Measurements from ENCODE around the gene LAMB3. TPM values are rescaled to one million over a fixed set of nuclear protein-coding genes. Genes with fewer than 3 reads are reported as not detected.

Gene LAMB3
- total and polyA plus RNA-seq, 10 of the 15 experiments (the other 5 are each of a cell fraction or from before 2014, with no cell fraction given), result 0.04 to 1.8 (median 0.10) TPM; not detected in 1

GRCh38 chr1:209651138-209651587 lies 1.1 kb downstream of the LAMB3 start:
- intact Hi-C loops (cut with micrococcal nuclease; ENCODE audit: unreplicated experiment), result loop anchor here (5.0 kb wide), 1 partner anchor 96 kb away; no protein-coding TSS in a partner anchor
- ChIA-PET POLR2A (interaction anchor here (0.5 to 7.6 kb wide), 8 partner anchors 9 to 116 kb away, joined by 3 to 95 read pairs (median 6); partner anchors contain the start of gene G0S2), RAD21 (ENCODE audit: unreplicated experiment) (interaction anchor here (1.1 to 15.7 kb wide), 8 partner anchors 9 to 118 kb away, joined by 3 to 195 read pairs (median 10); partner anchors contain the start of gene G0S2), CTCF (interaction anchor here (0.6 to 3.3 kb wide), 7 partner anchors 9 to 98 kb away, joined by 3 to 15 read pairs (median 5); partner anchors contain the start of gene G0S2), SMC1A (ENCODE audit: uncharacterized antibody, unreplicated experiment) (interaction anchor here (1.3 to 17.6 kb wide), 8 partner anchors 9 to 100 kb away, joined by 3 to 261 read pairs (median 9); partner anchors contain the start of gene G0S2)
- FAIRE-seq, result peak; percentile 23
- Histone ChIP-seq H2AFZ (ENCODE audit: control insufficient read depth, low read depth, low read length) (no peak overlapping the region; the same call in 1 of the 2 replicates), H3K4me2 (ENCODE audit: control insufficient read depth, insufficient read depth) (no peak overlapping the region), H3K27ac (ENCODE audit: control insufficient read depth, insufficient read depth) (no peak overlapping the region), H3K27me3 (replicated peaks in 1 of 2; ENCODE audit: control insufficient read depth in 2 of 2, insufficient read depth in 2 of 2, low read length in 1 of 2) (no peaks in the 10 kb centered on the region), H3K4me3 (no peak overlapping the region), H4K20me1 (ENCODE audit: control insufficient read depth, insufficient read depth) (no peaks in the 10 kb centered on the region), H3K79me2 (ENCODE audit: control insufficient read depth, insufficient read depth, low read length) (no peaks in the 10 kb centered on the region), H3K9ac (ENCODE audit: control insufficient read depth, insufficient read depth, low read length) (no peak overlapping the region), H3K4me1 (ENCODE audit: control insufficient read depth, insufficient read depth, low read length) (peaks cover 23% of the 10 kb centered on the region), H3K9me3 (replicated peaks; ENCODE audit: control insufficient read depth, insufficient read depth, low read length) (no peaks in the 10 kb centered on the region), H3K36me3 (ENCODE audit: control insufficient read depth in 2 of 2, insufficient read depth in 2 of 2, low read length in 1 of 2) (no peaks in the 10 kb centered on the region)
- WGBS (ENCODE audit: insufficient coverage, insufficient replicate concordance, low lambda C conversion rate, missing lambda C conversion rate), result 0% methylated on average over 5 of the region's 5 CpGs
- no peak for TF ChIP-seq DPF2 (IDR thresholded peaks at IDR 0.05)
- peak; percentile 12; the same call in 1 of the 2 replicates for TF ChIP-seq IKZF1 (conservative IDR thresholded peaks at IDR 0.05)
- no peak for TF ChIP-seq E4F1 (IDR thresholded peaks at IDR 0.05; ENCODE audit: borderline replicate concordance, partially characterized antibody)
- TF ChIP-seq ZNF687 (IDR thresholded peaks at IDR 0.05), result peak; percentile 57; the same call in 1 of the 2 replicates
- TF ChIP-seq ZNF274 (IDR thresholded peaks at IDR 0.05; ENCODE audit: insufficient read depth, insufficient read length), result no peak
- no peak for TF ChIP-seq CHD2 (IDR thresholded peaks at IDR 0.05; ENCODE audit: borderline replicate concordance, low read depth, low read length)
- TF ChIP-seq MTA2 (IDR thresholded peaks at IDR 0.05; ENCODE audit: low read depth), result 0 out of 2 replicates have a peak, but pooled peaks have one; percentile 21
- DNase-seq (ENCODE audit: low read depth, low spot score), result no peak
- ATAC-seq, result peak; percentile 78
- in situ Hi-C loops (cut with MboI), result no loop called here
- BruUV-seq (replicated peaks), result no TSS peak
